Measurements from ENCODE around the gene GABARAP.

Gene GABARAP

GRCh38 chr17:7207120-7208001, 34.9 kb downstream of the GABARAP start:
- DNase-seq (ENCODE audit: low read depth) = no peak

GRCh38 chr17:7205561-7205960, 36.7 kb downstream of the GABARAP start:
- DNase-seq (ENCODE audit: low read depth) = no peak

- DNase-seq (ENCODE audit: low read depth) = peak; percentile 97
Measured at GRCh38 chr17:7204828-7205461, 37.3 kb downstream of the GABARAP start.

GRCh38 chr17:7204336-7204735, 37.9 kb downstream of the GABARAP start:
- DNase-seq (ENCODE audit: low read depth) = peak; percentile 25

GRCh38 chr17:7203391-7203790, 38.9 kb downstream of the GABARAP start:
- DNase-seq (ENCODE audit: low read depth) = no peak

- DNase-seq (ENCODE audit: low read depth) = no peak
Measured at GRCh38 chr17:7196651-7197401, 45.4 kb downstream of the GABARAP start.

- DNase-seq (ENCODE audit: low read depth) = no peak
Measured at GRCh38 chr17:7195971-7196370, 46.3 kb downstream of the GABARAP start.

GRCh38 chr17:7192271-7192937, 49.8 kb downstream of the GABARAP start:
- no peak for DNase-seq (ENCODE audit: low read depth)

GRCh38 chr17:7191571-7192270, 50.5 kb downstream of the GABARAP start:
- no peak for DNase-seq (ENCODE audit: low read depth)

- no peak for DNase-seq (ENCODE audit: low read depth)
Measured at GRCh38 chr17:7191069-7191468, 51.2 kb downstream of the GABARAP start.

- DNase-seq (ENCODE audit: low read depth) = no peak
Measured at GRCh38 chr17:7190276-7190917, 51.9 kb downstream of the GABARAP start.

All from T follicular helper cell (primary cell).